CD14-positive monocyte (primary cell): ENCODE data around the gene EEF1AKMT1. TPM values are rescaled to one million over a fixed set of nuclear protein-coding genes. Genes with fewer than 3 reads are reported as not detected.

Experiments used
- DNase-seq, 3 donors: peaks; one replicate each; pipeline ENCODE4 v3.0.0-alpha.2; 2011 to 2022
- H2AFZ ChIP-seq: 2 replicates; pipeline ENCODE4 v1.6.0; 2012; ENCODE audit warnings: mild to moderate bottlenecking, low read depth, low read length, inconsistent platforms; ENCODE audit not compliant: insufficient read depth, poor library complexity, severe bottlenecking
- H3K27ac ChIP-seq, 2 donors: 1 replicate in 1 of 2; 2 replicates in 1 of 2; pipeline ENCODE4 v1.5.1; 2012 to 2013; ENCODE audit warnings: low read length in 2 of 2, control low read depth in 1 of 2, inconsistent platforms in 1 of 2, low read depth in 1 of 2, mild to moderate bottlenecking in 1 of 2
- H3K27me3 ChIP-seq, 2 donors: one replicate each; pipeline versions ENCODE4 v1.6.0 to v1.6.1; 2011 to 2013; ENCODE audit warnings: low read length in 2 of 2; ENCODE audit not compliant: control insufficient read depth in 2 of 2, insufficient read depth in 2 of 2
- H3K36me3 ChIP-seq, 2 donors: replicated peaks in 1 of 2; 1 replicate in 1 of 2; 2 replicates in 1 of 2; pipeline versions ENCODE4 v1.5.1 to v1.6.1; 2012 to 2013; ENCODE audit warnings: low read length in 2 of 2, control low read depth in 1 of 2, inconsistent platforms in 1 of 2, mild to moderate bottlenecking in 1 of 2; ENCODE audit not compliant: insufficient read depth in 2 of 2, control insufficient read depth in 1 of 2
- H3K4me1 ChIP-seq, 2 donors: 1 replicate in 1 of 2; 2 replicates in 1 of 2; pipeline versions ENCODE4 v1.5.1 to v1.6.1; 2012 to 2013; ENCODE audit warnings: low read length in 2 of 2, control low read depth in 1 of 2, inconsistent platforms in 1 of 2, mild to moderate bottlenecking in 1 of 2, moderate library complexity in 1 of 2; ENCODE audit not compliant: insufficient read depth in 2 of 2, control insufficient read depth in 1 of 2
- H3K4me2 ChIP-seq: replicated peaks from 2 replicates; pipeline ENCODE3; 2012; ENCODE audit warnings: low read length, moderate library complexity, mild to moderate bottlenecking; ENCODE audit not compliant: poor library complexity, severe bottlenecking; ENCODE audit errors: extremely low read depth
- H3K4me3 ChIP-seq, 3 experiments: fragments of 200-600 bp in 1 of 3; sonication (generic) in 1 of 3; replicated peaks in 1 of 3; 1 replicate in 2 of 3; 2 replicates in 1 of 3; pipeline ENCODE4 v1.5.1; 2011 to 2013; ENCODE audit warnings: low read length in 3 of 3, mild to moderate bottlenecking in 3 of 3, control low read depth in 2 of 3, low read depth in 2 of 3, inconsistent platforms in 1 of 3, moderate library complexity in 1 of 3
- H3K79me2 ChIP-seq: 2 replicates; pipeline ENCODE4 v1.6.0; 2012; ENCODE audit warnings: mild to moderate bottlenecking, control low read depth, inconsistent platforms, low read length, moderate library complexity; ENCODE audit not compliant: insufficient read depth
- H3K9ac ChIP-seq: 2 replicates; pipeline ENCODE4 v1.6.0; 2017; ENCODE audit warnings: low read length, mild to moderate bottlenecking; ENCODE audit not compliant: insufficient read depth, poor library complexity, severe bottlenecking
- H3K9me3 ChIP-seq, 2 donors: replicated peaks in 1 of 2; 1 replicate in 1 of 2; 2 replicates in 1 of 2; pipeline versions ENCODE4 v1.5.1 to v1.6.1; 2012 to 2013; ENCODE audit warnings: low read length in 2 of 2, control low read depth in 1 of 2; ENCODE audit not compliant: control insufficient read depth in 1 of 2, insufficient read depth in 1 of 2
- H4K20me1 ChIP-seq: 2 replicates; pipeline ENCODE4 v1.6.0; 2012; ENCODE audit warnings: mild to moderate bottlenecking, low read length, control low read depth, moderate library complexity; ENCODE audit not compliant: insufficient read depth
- H3K27ac Mint-ChIP-seq, 7 donors: one replicate each; pipeline ENCODE4 v1.8.0; 2020; ENCODE audit warnings: mild to moderate bottlenecking in 7 of 7, mixed read lengths in 7 of 7, moderate library complexity in 6 of 7, inconsistent platforms in 2 of 7
- H3K27me3 Mint-ChIP-seq, 3 donors: one replicate each; pipeline ENCODE4 v1.8.0; 2021 to 2022; ENCODE audit warnings: low read depth in 3 of 3, mild to moderate bottlenecking in 3 of 3, mixed read lengths in 3 of 3, moderate library complexity in 3 of 3, inconsistent platforms in 1 of 3
- H3K36me3 Mint-ChIP-seq, 2 donors: one replicate each; pipeline ENCODE4 v1.8.0; 2020; ENCODE audit warnings: mixed read lengths in 2 of 2, inconsistent platforms in 1 of 2, mild to moderate bottlenecking in 1 of 2
- H3K4me1 Mint-ChIP-seq: one replicate; pipeline ENCODE4 v1.8.0; 2020; ENCODE audit warnings: mild to moderate bottlenecking, mixed read lengths
- H3K4me3 Mint-ChIP-seq, 2 donors: one replicate each; pipeline ENCODE4 v1.8.0; 2020; ENCODE audit warnings: mild to moderate bottlenecking in 2 of 2, mixed read lengths in 2 of 2, moderate library complexity in 1 of 2
- H3K9me3 Mint-ChIP-seq, 7 donors: one replicate each; pipeline ENCODE4 v1.8.0; 2020 to 2022; ENCODE audit warnings: mixed read lengths in 7 of 7, mild to moderate bottlenecking in 6 of 7, moderate library complexity in 6 of 7, inconsistent platforms in 2 of 7
- CTCF ChIP-seq: fragments of 200-600 bp; IDR thresholded peaks from one replicate; pipeline ENCODE4 v1.8.0; 2022; ENCODE audit warnings: antibody characterized with exemption, mild to moderate bottlenecking
- WGBS: methylation state at CpG from one replicate; pipeline ENCODE4 v1.1.5; 2013; ENCODE audit warnings: missing lambda C conversion rate; ENCODE audit not compliant: insufficient coverage; 5-methylcytosine and 5-hydroxymethylcytosine counted together
- intact Hi-C, 2 donors: fragments of 100-400 bp; cut with micrococcal nuclease; formaldehyde crosslinking; loops; one replicate each; pipeline versions ENCODE4 v1.15.0 to v1.15.1; 2023
- polyA plus RNA-seq, 3 donors: library from polyadenylated mRNA; depleted of rRNA in 1 of 3; unstranded in 2 of 3; stranded (reverse) in 1 of 3; fragments of 300-500 nt in 2 of 3; fragments of >200 nt in 1 of 3; fragmentation: Illumina TruSeq in 2 of 3; gene quantifications; 1 replicate in 2 of 3; 2 replicates in 1 of 3; pipeline ENCODE4 v1.2.3, GENCODE V29; 2012 to 2021

The EEF1AKMT1 gene
- polyA plus RNA-seq, 3 donors: 1.7 to 4.2 (median 4.2) TPM

GRCh38 chr13:20815464-20815863 is 41.7 kb upstream of the EEF1AKMT1 start:
- Mint-ChIP-seq H3K27me3 (no peaks in the 10 kb centered on the region), H3K9me3 (peaks cover 0 to 2% (median 0%) of the 10 kb centered on the region in 7 donors), H3K27ac (no peak overlapping the region), H3K4me1 (peaks cover 2% of the 10 kb centered on the region), H3K36me3 (peaks cover 43 to 51% of the 10 kb centered on the region in 2 donors), H3K4me3 (no peak overlapping the region)
- Histone ChIP-seq H3K27me3 (no peaks in the 10 kb centered on the region), H3K4me3 (no peak overlapping the region), H3K9me3 (no peaks in the 10 kb centered on the region), H4K20me1 (no peaks in the 10 kb centered on the region), H3K36me3 (peaks cover 15 to 54% of the 10 kb centered on the region in 2 donors), H3K4me1 (no peaks in the 10 kb centered on the region), H3K79me2 (no peaks in the 10 kb centered on the region), H3K4me2 (no peak overlapping the region), H2AFZ (no peak overlapping the region), H3K9ac (no peak overlapping the region), H3K27ac (no peak overlapping the region)
- intact Hi-C loops: no loop called here
- no peak for DNase-seq
- WGBS: no CpG with 5 or more reads among the region's 1 CpG
- no peak for TF ChIP-seq CTCF

DNA sequence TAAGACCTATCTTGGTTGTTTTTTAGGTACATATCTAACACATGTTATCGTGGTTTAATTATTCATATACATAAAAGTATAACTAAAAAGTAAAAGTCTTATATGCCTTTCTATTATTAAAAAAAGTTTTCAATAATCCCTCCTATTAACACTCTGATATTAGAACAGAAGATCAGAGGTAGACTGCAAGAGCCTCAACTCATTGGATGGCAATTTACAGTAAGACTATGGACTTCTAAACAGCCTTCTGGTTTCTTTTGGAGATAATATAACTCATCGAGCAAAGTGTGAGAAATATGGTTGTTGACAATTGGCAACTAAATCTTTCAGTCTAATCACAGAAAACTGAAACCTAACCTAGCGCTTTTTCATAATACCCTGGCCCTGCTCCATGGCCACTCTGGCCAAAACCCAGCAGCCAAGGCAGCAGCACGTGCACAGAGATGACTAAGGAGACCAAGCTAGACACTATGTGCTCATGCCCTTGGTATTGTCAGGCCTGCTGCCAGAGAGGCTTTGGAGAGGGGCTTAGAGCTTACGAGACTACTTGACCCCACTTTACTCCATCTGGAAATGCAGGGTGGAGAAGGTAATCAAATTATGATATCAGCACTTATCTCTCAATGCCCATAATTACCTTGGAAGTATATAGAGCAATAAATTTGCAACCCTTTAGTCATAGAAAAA is 40.6 kb upstream of the EEF1AKMT1 start:
- Histone ChIP-seq H3K9me3 (no peaks in the 10 kb centered on the region), H2AFZ (no peak overlapping the region), H3K9ac (no peak overlapping the region), H3K27ac (no peak overlapping the region), H3K27me3 (no peaks in the 10 kb centered on the region), H4K20me1 (no peaks in the 10 kb centered on the region), H3K4me2 (no peak overlapping the region), H3K79me2 (no peaks in the 10 kb centered on the region), H3K4me1 (no peaks in the 10 kb centered on the region), H3K4me3 (no peak overlapping the region), H3K36me3 (peaks cover 16 to 51% of the 10 kb centered on the region in 2 donors)
- no peak for TF ChIP-seq CTCF
- Mint-ChIP-seq H3K4me1 (peaks cover 2% of the 10 kb centered on the region), H3K9me3 (peaks cover 0 to 2% (median 0%) of the 10 kb centered on the region in 7 donors), H3K27me3 (no peaks in the 10 kb centered on the region), H3K36me3 (peaks cover 41 to 51% of the 10 kb centered on the region in 2 donors), H3K4me3 (no peak overlapping the region), H3K27ac (no peak overlapping the region)
- intact Hi-C loops: no loop called here
- 60% methylated on average over 2 of the region's 5 CpGs for WGBS
- DNase-seq: no peak
